GM18907 (cell line): ENCODE results near the gene POLR3A.
"Not testable (repeated sequence)": the region's sequence is repeated elsewhere in the genome, so short reads cannot be mapped to it uniquely, and the experiment has no call there.

Experiments used
- ATAC-seq: cut with Tn5 transposase; IDR thresholded peaks from one replicate; pipeline ENCODE4 v1.9.1; 2021; ENCODE audit warnings: mild to moderate bottlenecking, moderate library complexity; ENCODE audit not compliant: unreplicated experiment

Gene POLR3A

GRCh38 chr10:78025685-78026364 lies 3.5 kb downstream of the POLR3A start:
- ATAC-seq, result no peak

- no peak for ATAC-seq
These were observed 5.6 kb downstream of the POLR3A start for GRCh38 chr10:78023741-78024140.

- no peak for ATAC-seq
These were observed 8.1 kb downstream of the POLR3A start for GRCh38 chr10:78021201-78021600.

- no peak for ATAC-seq
These were observed 10.1 kb downstream of the POLR3A start for GRCh38 chr10:78019264-78019663.

- no peak for ATAC-seq
These were observed 11.5 kb downstream of the POLR3A start for GRCh38 chr10:78017856-78018255.

- ATAC-seq, result no peak
These were observed 13.8 kb downstream of the POLR3A start for GRCh38 chr10:78015546-78015945.

GRCh38 chr10:78013564-78013963 lies 15.8 kb downstream of the POLR3A start:
- no peak for ATAC-seq

- no peak for ATAC-seq
These were observed 18.2 kb downstream of the POLR3A start for GRCh38 chr10:78011065-78011464.

GRCh38 chr10:78010278-78010677 lies 19.0 kb downstream of the POLR3A start:
- no peak for ATAC-seq

GRCh38 chr10:78009662-78010061 lies 19.7 kb downstream of the POLR3A start:
- ATAC-seq, result no peak

- no peak for ATAC-seq
These were observed 22.1 kb downstream of the POLR3A start for GRCh38 chr10:78007172-78007571.

GRCh38 chr10:78004215-78005026 lies 24.9 kb downstream of the POLR3A start:
- ATAC-seq, result no peak

- ATAC-seq, result no peak
These were observed 26.6 kb downstream of the POLR3A start for GRCh38 chr10:78002541-78003288.

GRCh38 chr10:78000956-78001472 lies 28.3 kb downstream of the POLR3A start:
- ATAC-seq, result no peak

- ATAC-seq, result no peak
These were observed 29.1 kb downstream of the POLR3A start for GRCh38 chr10:78000206-78000605.

- not testable (repeated sequence) for ATAC-seq
These were observed 30.5 kb downstream of the POLR3A start for GRCh38 chr10:77998780-77999179.

- ATAC-seq, result no peak
These were observed 35.7 kb downstream of the POLR3A start for GRCh38 chr10:77993620-77994019.

GRCh38 chr10:77989081-77989724 lies 40.1 kb downstream of the POLR3A start:
- ATAC-seq, result no peak

- ATAC-seq, result no peak
These were observed 41.6 kb downstream of the POLR3A start for GRCh38 chr10:77987671-77988255.

GRCh38 chr10:77984986-77985385 lies 44.3 kb downstream of the POLR3A start:
- ATAC-seq, result no peak
